Tibial artery (tissue), 4 donors: ENCODE data around the gene HIVEP1.

Experiments used
- DNase-seq, 2 donors: peaks; one replicate each; pipeline ENCODE4 v3.0.0-alpha.2; 2019
- H3K27ac ChIP-seq, 2 donors: fragments of 200-600 bp; sonication (generic) in 1 of 2; 1 replicate in 1 of 2; 2 replicates in 1 of 2; pipeline ENCODE4 v1.5.1; 2018 to 2019; ENCODE audit warnings: mild to moderate bottlenecking in 1 of 2
- H3K27me3 ChIP-seq, 2 donors: fragments of 200-600 bp; sonication (generic) in 1 of 2; one replicate each; pipeline versions ENCODE4 v1.5.1 to v1.6.0; 2016 to 2019
- H3K36me3 ChIP-seq, 3 donors: fragments of 200-600 bp; sonication (generic) in 2 of 3; one replicate each; pipeline ENCODE4 v1.5.1; 2016 to 2019; ENCODE audit warnings: mild to moderate bottlenecking in 2 of 3
- H3K4me1 ChIP-seq, 4 donors: fragments of 200-600 bp; sonication (generic) in 2 of 4; 1 replicate in 3 of 4; 2 replicates in 1 of 4; pipeline ENCODE4 v1.5.1; 2016 to 2019
- H3K4me3 ChIP-seq, 2 donors: fragments of 200-600 bp; sonication (generic) in 1 of 2; 1 replicate in 1 of 2; 2 replicates in 1 of 2; pipeline ENCODE4 v1.5.1; 2018 to 2019; ENCODE audit warnings: mild to moderate bottlenecking in 2 of 2
- H3K9me3 ChIP-seq, 3 donors: fragments of 200-600 bp; sonication (generic) in 1 of 3; one replicate each; pipeline ENCODE4 v1.5.1; 2016 to 2019
- intact Hi-C: fragments of 100-400 bp; cut with DNase I; formaldehyde crosslinking; loops from one replicate; pipeline ENCODE4 v1.15.0; 2023; ENCODE audit warnings: low total_unique reads
- TF ChIP-seq, protein P1 (sequence below), 2 experiments: fragments of 200-600 bp in 1 of 2; fragments of 450-650 bp in 1 of 2; IDR thresholded peaks; one replicate each; pipeline ENCODE4 v1.5.1; 2017 to 2019; ENCODE audit warnings: antibody characterized with exemption in 2 of 2, mild to moderate bottlenecking in 1 of 2, moderate library complexity in 1 of 2

The HIVEP1 gene

DNA sequence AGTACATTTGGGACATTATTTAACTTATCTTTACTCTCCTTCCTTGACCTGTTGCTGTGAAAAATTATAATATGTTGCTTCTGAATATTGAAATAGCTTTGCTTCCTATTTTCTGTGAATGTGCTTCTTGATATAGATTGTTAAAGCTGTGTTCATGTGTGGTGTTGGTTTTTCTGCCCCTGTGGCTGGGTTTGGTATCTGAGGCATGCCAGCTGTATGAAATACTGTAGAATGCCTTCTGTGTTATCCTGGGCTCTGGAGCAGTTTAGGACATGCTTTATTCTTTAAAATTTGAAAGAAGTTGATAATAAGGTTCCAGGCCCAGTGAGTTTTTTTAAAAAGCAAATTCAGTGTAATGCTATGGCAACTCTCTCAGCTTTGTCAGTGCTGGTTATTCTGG is 71.7 kb downstream of the HIVEP1 start:
- peaks cover 0 to 33% (median 4%) of the 10 kb centered on the region in 4 donors for H3K4me1 ChIP-seq
- no peaks in the 10 kb centered on the region for H3K9me3 ChIP-seq
- no peaks in the 10 kb centered on the region for H3K36me3 ChIP-seq
- TF ChIP-seq, protein P1, sequence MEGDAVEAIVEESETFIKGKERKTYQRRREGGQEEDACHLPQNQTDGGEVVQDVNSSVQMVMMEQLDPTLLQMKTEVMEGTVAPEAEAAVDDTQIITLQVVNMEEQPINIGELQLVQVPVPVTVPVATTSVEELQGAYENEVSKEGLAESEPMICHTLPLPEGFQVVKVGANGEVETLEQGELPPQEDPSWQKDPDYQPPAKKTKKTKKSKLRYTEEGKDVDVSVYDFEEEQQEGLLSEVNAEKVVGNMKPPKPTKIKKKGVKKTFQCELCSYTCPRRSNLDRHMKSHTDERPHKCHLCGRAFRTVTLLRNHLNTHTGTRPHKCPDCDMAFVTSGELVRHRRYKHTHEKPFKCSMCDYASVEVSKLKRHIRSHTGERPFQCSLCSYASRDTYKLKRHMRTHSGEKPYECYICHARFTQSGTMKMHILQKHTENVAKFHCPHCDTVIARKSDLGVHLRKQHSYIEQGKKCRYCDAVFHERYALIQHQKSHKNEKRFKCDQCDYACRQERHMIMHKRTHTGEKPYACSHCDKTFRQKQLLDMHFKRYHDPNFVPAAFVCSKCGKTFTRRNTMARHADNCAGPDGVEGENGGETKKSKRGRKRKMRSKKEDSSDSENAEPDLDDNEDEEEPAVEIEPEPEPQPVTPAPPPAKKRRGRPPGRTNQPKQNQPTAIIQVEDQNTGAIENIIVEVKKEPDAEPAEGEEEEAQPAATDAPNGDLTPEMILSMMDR (IDR thresholded peaks at IDR 0.05) = no peak
- no peak for DNase-seq
- no peak overlapping the region for H3K4me3 ChIP-seq
- intact Hi-C loops = no loop called here
- H3K27ac ChIP-seq = no peak overlapping the region
- H3K27me3 ChIP-seq = no peaks in the 10 kb centered on the region

DNA sequence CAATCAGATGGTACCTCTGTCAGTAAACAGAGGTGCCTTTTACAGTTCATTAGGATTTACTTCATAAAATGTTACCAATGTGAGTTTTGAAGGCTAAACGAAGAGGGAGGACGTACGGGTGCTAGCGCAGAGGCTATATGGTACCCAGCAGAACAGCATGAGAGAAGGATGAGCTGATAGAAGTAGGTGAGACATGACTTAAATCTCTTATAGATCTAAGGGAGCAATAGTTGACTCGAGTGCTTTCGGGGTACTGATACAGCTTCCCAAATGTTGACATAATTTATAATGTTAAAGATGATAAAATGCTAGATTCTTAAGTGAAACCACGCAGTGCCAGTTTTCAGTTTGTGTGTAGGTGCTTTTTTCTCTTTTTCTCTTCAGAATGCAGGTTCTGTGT is 72.6 kb downstream of the HIVEP1 start:
- Histone ChIP-seq H3K4me1 (peaks cover 0 to 33% (median 4%) of the 10 kb centered on the region in 4 donors), H3K4me3 (no peak overlapping the region), H3K27ac (no peak overlapping the region), H3K36me3 (no peaks in the 10 kb centered on the region), H3K9me3 (no peaks in the 10 kb centered on the region), H3K27me3 (no peaks in the 10 kb centered on the region)
- TF ChIP-seq, protein P1 (IDR thresholded peaks at IDR 0.05) = no peak
- intact Hi-C loops = no loop called here
- no peak for DNase-seq

DNA sequence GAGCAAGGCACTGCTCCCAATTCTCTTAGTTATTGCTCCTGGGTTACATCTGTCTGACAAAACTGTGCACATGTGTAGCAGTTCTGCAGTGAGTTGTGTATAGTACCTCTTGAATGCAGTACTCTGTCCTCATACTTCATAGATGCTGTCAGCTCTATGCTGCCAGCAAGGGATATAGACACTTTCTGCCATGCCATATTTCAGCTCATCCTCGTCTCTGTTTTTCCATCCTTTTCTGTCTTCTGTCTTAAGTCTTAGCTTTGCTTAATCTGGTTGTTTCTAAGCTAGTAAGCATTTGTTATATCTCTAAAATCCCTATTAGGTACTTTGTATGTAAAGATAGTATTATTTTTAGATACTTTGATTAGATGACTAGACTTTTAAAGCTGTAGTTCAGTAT is 76.4 kb downstream of the HIVEP1 start:
- Histone ChIP-seq H3K4me3 (no peak overlapping the region), H3K36me3 (no peaks in the 10 kb centered on the region), H3K27ac (no peak overlapping the region), H3K9me3 (no peaks in the 10 kb centered on the region), H3K27me3 (no peaks in the 10 kb centered on the region), H3K4me1 (peaks cover 0 to 15% (median 2%) of the 10 kb centered on the region in 4 donors)
- DNase-seq = no peak
- TF ChIP-seq, protein P1 (IDR thresholded peaks at IDR 0.05) = no peak
- intact Hi-C loops = no loop called here

DNA sequence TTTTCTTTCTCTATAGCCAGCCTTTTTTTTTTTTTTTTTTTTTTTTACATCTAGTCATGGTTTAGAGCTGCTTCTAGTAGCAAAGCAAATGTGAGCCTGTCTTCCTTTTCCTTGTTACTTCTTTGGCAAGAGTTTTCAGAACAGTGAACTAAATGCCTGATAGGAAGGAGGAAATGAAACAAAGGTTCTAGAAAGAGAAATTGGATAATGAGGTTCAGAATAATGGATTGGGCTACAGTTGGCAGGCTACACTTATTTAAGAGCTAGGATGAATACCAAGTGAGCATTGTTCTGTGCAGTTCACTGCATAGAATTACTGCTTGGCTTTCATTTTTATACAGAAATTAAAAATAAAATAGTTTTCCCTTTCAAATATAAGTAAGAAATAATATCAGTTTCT is 78.6 kb downstream of the HIVEP1 start:
- H3K27me3 ChIP-seq = no peaks in the 10 kb centered on the region
- no peak overlapping the region for H3K4me3 ChIP-seq
- H3K4me1 ChIP-seq = no peaks in the 10 kb centered on the region
- intact Hi-C loops = no loop called here
- TF ChIP-seq, protein P1 (IDR thresholded peaks at IDR 0.05) = no peak
- no peak overlapping the region for H3K27ac ChIP-seq
- DNase-seq = no peak
- no peaks in the 10 kb centered on the region for H3K9me3 ChIP-seq
- no peaks in the 10 kb centered on the region for H3K36me3 ChIP-seq

DNA sequence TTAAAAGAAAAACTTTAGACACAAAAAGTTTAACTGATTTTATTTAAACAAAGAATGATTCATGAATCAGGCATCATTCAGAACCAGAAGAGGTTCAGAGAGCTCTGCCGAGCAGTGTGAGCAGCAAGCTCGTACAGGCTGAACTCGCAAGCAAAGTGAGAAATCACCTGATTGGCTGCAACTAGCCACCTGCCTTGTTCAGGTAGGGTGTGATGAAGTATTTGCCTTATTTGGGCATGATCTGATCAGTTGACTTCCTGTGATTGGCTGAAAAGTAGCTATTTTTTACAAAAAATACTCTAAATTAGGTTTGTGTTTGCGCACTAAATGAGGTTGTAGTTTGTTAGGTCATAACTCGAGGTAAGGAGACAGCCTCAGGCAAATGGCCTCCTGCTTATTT is 80.7 kb downstream of the HIVEP1 start:
- H3K9me3 ChIP-seq = no peaks in the 10 kb centered on the region
- H3K4me3 ChIP-seq = no peak overlapping the region
- no peaks in the 10 kb centered on the region for H3K4me1 ChIP-seq
- no peaks in the 10 kb centered on the region for H3K27me3 ChIP-seq
- intact Hi-C loops = no loop called here
- TF ChIP-seq, protein P1 (IDR thresholded peaks at IDR 0.05) = no peak
- H3K36me3 ChIP-seq = no peaks in the 10 kb centered on the region
- DNase-seq = no peak
- no peak overlapping the region for H3K27ac ChIP-seq

DNA sequence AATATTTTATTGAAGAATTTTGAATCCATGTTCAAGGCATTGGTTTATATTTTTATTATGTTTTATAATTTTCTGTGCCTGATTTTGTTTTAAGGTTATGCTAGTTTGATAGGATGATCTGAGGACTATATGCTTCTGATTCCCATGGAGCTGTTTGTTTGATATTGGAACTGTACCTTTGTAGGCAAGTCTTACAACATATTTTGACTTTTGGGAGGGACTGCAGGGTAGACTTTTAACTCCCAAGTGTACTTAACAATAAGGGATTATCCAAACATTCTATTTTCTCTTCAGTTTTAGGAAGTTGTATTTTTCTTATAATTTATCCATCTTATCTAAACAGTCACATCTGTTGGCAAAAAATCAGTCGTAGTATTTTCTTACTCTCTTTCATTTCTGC is 82.6 kb downstream of the HIVEP1 start:
- no peak for DNase-seq
- TF ChIP-seq, protein P1 (IDR thresholded peaks at IDR 0.05) = no peak
- intact Hi-C loops = no loop called here
- Histone ChIP-seq H3K27me3 (no peaks in the 10 kb centered on the region), H3K9me3 (no peaks in the 10 kb centered on the region), H3K36me3 (no peaks in the 10 kb centered on the region), H3K4me1 (no peaks in the 10 kb centered on the region), H3K4me3 (no peak overlapping the region), H3K27ac (no peak overlapping the region)
